GOT3 (cell line): Measurements from ENCODE around the gene MFAP3.
A peak's percentile ranks its signal among the peaks of the same experiment; 100 is the strongest.
"Not testable (repeated sequence)": the region's sequence is repeated elsewhere in the genome, so short reads cannot be mapped to it uniquely, and the experiment has no call there.

Experiments used
- DNase-seq: peaks from one replicate; lab custom pipeline; 2025; ENCODE audit warnings: mixed read lengths; lab: John Stamatoyannopoulos, UW

The MFAP3 gene

DNA sequence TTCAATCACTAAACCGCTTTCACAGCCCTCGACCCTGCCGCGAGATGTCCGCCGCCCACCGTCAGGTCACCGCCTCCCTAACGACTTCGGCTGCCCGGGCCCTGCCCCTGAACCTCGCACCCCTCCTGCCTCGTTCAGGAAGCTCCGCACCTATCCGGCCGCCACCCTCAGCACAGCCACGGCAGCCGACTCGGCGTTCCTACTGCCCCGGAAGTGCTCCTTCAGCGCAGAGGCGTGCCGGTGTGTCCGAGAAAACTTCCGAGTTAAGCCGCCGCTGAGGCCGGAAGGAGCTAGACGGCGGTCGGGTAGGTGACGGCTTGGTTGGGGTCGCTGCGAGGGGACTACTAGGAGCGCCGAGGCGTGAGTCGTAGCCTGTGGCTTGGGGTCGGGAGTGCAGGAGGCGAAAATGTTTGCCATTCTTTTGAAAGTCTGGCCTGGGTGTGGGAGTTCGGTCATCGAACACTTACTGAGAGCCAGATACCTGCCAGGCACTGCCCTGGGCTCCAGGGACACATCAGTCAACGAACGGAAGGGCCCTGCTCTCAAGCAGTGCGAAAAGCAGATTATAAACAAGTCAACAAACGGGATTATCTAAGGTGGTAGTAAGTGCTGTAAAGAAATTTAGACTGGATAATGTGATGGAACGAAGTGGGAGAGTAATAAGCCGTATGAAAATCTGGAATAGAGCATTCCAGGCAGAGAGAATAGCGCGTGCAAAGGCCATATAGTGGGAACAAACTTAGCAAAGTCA is at the start of gene MFAP3, which contains the start of gene FAM114A2:
Gene MFAP3 (plus strand): TSS at position 261 of the 751 bp plus-strand sequence. CDS start 10,756 bp downstream, outside the sequence.
Gene FAM114A2 (minus strand): TSS at position 204 of the 751 bp plus-strand sequence. CDS start 3,957 bp downstream, outside the sequence.
- peak; percentile 48 for DNase-seq

DNA sequence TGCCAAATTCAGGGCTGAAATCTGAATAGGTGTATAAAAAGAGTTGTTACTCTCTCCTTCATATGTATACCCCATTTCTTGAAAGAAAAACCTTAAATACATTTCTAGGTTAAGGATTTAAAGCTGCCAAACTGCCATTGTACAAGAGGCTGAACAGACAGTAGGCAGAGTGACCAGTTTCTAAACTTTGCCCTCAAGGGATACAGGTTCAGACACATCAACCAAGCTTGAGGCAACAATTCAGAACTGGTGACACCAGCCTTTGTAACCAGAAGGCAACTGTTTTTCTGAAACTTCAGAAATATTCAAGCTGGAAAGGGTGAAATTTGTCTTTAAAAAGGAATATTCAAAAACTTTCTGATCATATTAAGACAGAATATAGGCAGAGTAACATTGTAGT is 47.6 kb upstream of the MFAP3 start:
- DNase-seq, result no peak

DNA sequence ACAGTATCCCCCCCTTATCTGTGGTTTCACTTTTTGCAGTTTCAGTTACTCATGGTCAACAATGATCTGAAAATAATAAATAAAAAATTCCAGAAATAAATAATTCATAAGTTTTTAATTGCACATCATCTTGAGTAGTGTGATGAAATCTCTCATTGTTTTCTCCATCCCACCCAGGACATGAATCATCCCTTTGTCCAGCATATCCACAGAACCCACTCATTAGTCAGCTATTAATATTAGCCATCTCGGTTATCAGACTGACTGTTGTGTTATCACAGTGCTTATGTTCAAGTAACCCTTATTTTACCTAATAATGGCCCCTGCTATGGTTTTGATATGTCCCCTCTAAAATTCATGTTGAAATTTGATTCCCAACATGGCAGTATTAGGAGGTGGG is 40.8 kb upstream of the MFAP3 start:
- DNase-seq, result no peak

DNA sequence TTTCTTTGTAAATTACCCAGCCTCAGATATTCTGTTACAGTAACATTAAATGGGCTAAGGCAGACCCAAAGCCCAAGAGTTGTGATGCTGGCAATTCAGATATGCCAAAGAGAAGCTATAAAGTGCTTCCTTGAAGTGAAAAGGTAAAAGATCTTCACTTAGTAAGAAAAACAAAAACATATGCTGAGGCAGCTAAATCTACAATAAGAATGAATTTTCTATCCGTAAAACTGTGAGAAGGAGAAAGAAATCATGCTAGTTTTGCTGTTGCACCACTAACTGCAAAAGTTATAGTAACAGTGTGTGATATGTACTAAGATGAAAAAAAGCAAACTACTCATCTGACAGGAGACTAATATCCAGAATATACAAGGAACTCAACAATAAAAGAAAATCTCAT is 40.0 kb upstream of the MFAP3 start:
- DNase-seq, result no peak

DNA sequence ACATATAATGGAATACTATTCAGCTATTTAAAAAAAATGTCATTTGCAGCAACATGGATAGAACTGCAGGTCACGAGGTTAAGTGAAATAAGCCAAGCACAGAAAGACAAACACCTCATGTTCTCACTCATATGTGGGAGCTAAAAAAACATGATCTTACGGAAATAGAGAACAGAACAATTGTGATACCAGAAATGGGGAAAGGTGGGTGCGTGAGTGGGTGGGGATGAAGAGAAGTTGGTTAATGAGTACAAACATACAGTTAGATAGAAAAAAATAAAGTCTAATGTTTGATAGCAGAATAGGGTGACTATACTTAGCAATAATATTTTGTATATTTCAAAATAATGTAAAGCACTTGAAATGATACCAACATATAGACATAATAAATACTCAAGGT is 38.8 kb upstream of the MFAP3 start:
- DNase-seq, result no peak

DNA sequence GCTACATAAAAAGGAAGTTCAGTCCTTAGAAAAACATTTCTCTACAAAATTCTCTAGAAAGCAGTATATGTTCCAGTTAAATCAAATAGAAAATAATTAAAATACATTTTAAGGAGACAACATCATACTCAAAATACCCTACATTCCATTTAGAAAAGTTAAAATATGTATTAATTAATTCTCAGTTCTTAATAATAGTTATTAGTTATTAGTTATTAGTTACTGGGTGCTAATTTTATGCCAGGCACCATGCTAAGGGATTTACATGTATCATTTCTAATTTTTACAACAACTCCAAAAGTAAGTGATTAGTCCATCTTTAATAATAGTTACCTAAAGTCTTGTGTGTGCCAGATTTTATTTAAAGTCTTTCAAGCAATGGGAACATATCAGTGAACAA is 38.1 kb upstream of the MFAP3 start:
- DNase-seq, result no peak

DNA sequence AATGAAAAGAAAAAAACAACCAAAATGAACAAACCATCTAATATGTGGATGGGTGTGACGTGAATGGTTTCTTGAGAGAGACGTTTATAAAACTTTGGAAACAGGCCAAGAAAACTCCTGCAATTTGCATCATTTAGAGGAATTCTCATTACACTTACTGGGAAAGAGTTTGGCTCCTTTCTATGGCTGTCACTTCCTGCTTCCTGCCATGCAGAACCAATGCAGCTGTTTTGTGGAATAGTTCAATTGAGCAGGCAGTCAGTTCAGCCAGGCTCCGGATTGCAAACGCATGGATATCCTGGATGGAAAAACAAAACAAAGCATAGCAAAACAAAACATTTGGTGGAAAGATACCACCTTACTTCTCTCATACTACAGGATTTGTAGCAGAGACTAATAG is 36.7 kb upstream of the MFAP3 start:
- no peak for DNase-seq

DNA sequence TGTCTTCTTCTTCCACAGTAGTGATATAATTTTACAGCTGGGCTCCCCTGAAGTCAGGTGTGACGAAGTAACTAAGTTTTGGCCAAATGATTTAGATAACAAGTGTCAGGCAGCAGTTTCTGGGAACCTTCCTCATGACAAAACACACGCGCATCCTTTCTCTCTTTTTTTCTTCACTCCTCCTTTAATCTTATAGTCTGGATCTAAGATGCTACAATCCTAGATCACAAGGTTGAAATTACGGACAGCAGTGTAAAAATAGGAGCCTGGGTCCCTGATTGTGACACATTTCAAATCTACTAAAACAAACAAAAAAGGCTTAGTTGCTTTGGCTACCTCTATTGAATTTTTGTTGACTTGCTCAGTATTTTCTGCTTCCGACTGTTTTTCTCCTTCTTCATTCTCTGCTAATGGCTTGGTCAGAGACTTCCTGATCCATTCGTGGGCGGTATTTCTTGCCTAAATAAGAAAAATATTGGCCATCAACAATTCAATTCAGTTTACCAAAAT is 36.2 kb upstream of the MFAP3 start:
- DNase-seq, result no peak

DNA sequence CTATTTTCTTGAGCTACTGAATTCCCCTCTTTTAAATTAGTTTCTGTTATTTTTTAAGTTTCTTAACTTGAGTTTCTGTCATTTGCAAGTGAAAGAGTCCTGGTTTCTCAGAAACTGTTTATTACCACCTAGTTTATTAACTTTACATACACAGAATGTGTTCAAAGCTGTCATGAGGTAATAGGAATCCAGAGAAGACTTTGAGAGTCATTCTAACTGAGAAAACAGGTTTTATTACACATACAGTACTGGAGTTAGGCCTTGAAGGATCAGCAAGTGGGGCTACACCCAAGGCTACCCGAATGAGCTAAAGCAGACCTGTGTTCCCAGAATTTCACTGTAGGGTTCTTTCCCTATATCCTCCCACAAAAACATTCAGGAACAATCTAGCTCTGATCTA is 33.1 kb upstream of the MFAP3 start:
- no peak for DNase-seq

DNA sequence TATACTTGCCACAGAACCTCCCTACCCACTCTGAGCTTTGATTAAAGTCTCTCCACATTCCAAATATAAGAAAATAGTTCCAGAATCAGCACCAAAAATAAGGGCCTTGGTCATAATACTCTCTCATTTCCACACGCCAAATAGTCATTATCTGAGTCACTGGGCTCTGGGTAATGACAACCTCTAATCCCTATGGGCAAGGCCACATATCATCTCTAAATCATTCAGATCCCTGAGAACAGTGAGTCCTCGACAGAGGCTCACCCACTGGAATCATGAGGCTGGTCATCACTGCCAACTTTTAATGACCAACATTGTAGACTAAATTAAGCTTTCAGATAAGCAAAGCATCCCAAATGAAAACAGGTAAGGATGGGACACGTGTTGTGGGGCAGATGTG is 28.1 kb upstream of the MFAP3 start:
- no peak for DNase-seq

DNA sequence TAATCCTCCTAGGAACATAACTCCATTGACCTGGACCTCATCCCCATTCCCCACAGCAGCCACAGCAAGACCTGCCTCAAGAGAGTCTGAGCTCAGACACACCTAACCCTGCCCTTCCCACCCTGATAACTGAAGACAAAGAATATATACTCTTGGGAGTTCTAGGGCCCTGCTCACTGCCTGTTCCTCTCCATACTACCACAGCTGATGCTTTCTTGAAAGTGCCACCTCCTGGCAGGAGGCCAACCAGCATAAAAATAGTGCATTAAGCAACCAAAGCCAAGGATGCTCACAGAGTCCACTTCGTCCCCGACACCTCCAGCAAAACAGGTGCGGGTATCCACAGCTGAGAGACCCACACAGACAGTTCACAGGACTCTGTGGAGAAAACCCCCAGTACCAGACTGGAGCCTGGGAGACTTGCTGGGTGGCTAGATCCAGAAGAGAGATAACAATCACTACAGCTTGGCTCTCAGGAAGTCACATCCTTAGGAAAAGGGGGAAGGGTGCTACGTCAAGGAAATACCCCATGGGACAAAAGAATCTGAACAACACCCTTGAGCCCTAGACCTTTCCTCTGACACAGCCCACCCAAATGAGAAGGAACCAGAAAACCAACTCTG is 23.6 kb upstream of the MFAP3 start:
- DNase-seq, result no peak

DNA sequence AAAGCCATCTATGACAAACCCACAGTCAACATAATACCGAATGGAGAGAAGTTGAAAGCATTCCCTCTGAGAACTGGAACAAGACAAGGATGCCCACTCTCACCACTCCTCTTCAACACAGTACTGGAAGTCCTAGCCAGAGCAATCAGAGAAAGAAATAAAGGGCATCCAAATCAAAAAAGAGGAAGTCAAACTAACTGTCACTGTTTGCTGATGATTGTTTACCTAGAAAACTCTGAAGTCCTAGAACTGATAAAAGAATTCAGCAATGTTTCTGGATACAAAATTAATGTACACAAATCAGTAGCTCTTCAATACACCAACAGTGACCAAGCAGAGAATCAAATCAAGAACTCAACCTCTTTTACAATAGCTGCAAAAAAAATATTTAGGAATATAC is 19.8 kb upstream of the MFAP3 start:
- DNase-seq, result not testable (repeated sequence)

DNA sequence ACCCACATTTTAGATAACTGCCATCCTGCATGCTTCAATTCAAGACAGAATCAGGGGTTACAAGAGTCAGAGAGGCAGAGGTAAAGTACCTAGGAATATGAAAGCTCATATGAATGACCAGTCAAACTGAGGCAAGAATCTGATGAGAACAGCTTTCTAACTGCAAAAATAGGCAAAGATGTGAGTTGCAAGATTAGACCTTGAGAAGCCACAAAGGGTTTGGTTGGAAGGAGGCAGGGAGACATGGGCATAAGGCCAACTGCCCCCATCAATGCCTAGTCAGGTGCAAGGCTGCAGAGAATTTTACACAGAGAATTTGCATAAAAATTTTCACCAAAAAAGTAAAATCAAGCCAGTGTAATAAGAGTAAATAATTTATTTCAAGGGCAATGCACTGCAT is 12.8 kb upstream of the MFAP3 start:
- DNase-seq, result no peak

DNA sequence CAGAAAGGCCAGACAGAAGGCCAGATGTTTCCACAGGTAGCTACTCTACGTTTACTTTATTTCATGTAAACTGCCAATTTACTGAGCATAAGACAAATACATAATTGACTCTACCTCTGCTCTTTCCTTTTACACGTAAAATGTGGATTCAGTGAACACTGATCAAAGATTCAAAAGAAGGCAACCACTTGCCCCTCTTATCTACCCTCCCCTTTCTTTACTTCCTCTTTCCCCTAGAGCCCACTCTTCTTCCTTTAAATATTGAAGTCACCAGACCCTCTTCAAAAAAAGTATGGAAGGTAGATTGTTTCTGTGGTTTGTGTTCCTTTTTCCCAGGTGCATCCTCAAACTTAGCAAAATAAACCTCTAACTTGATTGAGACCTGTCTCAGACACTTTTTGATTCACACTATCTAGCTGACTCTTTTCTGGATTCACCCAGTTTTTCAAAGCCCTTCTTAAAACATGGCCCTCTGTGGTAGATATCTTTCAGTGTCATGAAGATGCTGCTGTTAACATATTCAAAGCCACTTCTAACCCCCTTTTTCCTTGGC is 6.8 kb upstream of the MFAP3 start:
- DNase-seq, result no peak

DNA sequence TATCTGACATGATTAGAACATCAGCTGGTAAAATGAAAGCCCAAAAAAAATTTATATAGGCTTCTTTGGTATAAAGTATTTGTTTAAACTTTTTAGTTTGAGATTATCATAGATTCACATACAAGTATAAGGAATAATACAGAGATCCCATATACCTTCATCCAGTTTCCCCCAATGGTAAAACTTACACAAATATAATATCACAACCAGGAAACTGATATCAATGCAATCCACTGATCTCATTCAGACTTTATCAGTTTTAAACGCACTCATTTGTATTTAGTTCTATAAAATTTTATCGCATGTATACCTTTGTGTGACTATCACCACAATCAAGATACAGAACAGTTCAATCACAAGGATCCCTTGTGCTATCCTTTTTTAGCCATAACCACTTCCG is 3.8 kb upstream of the MFAP3 start:
- no peak for DNase-seq

DNA sequence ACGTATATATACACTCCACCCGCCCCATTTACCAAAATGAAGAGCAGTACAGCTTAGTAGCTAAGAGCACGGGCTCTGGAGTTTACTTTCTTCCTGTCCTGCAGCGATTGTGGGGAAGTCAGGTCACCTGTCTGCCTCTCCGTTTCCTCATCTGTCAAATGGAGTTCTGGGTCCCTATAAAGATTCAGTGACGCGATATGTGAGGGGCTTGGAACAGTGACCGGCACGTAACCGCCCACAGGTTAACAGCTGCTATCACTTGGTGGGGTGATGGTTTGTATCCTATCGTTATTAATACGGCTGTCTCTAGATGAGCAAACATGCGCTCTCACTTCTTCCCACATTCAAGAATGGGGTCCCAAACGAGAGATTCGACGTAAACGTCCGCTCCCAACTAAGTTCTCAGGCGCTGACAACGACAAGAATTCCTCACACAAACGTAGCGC is 483 bp upstream of the MFAP3 start:
- DNase-seq, result no peak

DNA sequence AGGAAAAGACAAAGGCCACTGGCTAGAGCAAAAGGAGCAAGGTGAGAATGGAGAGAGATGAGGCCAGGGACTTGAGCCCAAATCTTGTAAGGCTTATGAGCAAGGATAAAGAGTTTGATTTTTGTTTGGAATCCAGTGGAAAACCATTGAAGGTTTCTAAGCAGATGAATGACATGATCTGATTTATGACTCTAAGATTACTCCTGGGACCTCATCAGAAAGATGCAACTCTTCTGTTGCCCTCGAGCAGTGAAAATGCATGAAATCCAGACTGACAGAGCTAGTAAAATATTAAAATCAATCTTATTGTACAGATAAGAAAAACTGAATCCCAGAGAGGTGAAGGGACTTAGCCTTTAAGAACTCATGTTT is 677 bp downstream of the MFAP3 start:
- DNase-seq, result no peak

DNA sequence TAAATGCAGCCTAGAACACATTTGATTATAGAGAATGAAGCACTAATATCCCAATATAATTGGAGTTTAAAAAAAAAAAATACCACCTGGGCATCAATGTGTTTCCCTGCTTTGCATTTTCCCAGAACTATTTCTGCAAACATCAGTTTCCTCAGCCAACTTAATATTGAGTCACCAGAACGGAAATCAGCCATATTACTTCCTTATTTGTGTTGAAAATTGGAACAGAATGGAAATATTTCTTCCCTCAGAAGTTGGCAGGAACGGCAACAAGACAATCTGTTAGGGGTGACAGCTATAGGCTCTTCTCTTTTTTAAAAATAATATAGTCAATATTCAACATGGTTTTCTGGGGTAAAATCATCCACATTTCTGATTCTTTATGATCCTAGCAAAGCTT is 4.0 kb downstream of the MFAP3 start:
- no peak for DNase-seq

DNA sequence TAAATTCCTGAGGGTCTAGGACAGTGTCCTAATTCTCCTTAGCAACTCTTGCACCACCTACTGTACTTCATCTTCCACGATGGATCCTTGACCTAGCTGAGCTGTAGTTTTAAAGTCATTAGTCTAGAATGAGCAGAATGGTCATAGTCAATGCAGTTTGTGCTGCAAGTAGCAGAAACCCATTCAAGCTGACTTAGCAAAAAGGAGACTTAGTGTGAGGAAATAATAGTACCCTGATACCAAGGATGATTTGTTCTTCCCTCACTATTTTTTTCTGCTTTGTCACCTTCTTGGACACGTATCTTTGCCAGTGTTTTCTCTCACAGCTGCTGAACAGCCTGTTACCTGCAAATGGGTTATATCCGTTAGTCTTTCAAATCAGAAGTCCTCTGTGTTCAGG is 5.3 kb downstream of the MFAP3 start:
- DNase-seq, result no peak

DNA sequence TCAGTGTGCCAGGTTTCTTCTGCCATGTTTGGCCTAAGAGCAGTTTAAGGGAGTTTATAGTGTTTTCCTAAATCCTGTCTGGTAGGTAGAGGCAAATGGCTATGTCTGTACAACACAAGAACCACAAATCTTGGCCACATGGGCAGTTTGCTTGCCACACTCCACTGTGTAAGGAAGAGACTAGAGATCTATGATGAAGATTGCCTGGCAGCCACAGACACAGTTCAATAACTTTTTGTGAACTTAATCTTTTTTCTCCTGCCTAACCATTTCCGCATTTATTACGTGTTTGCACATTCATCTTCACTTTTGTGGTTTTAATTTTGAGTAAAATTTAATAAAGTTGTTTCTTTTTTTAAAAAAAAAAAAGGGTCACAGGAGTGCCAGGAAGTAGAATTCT is 5.8 kb downstream of the MFAP3 start:
- no peak for DNase-seq

DNA sequence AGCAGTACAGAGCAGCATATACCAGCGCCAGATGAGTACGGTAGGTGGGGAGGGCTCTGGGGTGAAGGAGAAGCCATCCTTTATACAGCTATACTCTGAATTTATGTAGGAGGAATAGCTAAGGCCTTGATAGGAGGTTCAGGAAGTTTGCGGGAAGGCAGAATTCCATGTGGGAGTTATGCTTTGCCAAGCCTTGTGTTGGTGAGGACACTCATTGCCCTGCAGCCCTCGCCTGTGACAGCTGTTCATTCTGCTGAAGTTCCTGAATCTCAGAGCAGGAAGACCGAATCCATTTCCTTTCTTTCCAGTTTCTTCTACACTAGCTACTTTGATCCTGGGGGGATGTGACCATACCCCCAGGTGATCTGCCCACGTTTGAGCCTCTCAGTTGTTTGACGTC is 7.7 kb downstream of the MFAP3 start:
- no peak for DNase-seq

DNA sequence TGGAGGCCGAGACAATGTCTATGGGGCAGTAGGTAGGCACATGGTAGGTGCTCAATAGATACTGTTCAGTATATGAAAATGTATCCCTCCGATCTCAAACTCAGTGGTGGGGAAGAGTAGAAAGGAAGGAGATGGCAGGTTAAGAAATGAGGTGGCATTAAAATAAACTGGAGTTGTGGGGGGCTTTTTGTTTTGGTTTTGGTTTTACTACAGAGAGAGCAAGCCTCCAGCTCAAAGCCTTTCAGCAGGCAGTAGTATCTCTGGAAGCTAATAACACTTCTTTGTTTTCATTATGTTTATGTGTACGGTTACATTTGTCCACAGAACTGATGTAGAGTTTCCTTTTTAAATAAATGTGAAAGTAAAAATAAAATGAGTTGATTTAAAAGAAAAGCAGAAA is 8.6 kb downstream of the MFAP3 start:
- no peak for DNase-seq

DNA sequence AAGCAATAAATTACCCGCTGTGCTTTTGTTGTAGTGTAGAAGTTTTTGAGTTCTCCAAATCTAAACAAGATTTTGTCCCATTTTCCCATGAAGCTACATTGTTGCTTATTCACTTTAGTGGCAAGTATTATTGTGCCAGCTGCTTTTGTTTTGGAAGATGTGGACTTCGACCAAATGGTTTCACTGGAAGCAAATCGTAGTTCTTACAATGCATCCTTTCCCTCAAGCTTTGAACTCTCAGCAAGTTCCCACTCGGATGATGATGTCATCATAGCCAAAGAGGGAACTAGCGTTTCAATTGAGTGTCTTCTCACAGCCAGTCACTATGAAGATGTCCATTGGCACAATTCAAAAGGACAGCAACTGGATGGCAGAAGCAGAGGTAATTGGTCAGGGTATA is 10.9 kb downstream of the MFAP3 start:
- DNase-seq, result no peak
